ENCODE measurements around the gene OBSCN.

DNA sequence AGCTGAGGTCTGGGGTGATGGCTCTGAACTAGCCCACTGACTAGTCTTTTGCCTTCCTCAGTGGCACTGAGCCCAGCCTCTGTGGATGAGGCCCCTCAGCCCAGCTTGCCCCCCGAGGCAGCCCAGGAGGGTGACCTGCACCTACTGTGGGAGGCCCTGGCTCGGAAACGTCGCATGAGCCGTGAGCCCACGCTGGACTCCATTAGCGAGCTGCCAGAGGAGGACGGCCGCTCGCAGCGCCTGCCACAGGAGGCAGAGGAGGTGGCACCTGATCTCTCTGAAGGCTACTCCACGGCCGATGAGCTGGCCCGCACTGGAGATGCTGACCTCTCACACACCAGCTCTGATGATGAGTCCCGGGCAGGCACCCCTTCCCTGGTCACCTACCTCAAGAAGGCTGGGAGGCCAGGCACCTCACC lies 111.0 kb downstream of the OBSCN start:
- TF ChIP-seq, protein P1, sequence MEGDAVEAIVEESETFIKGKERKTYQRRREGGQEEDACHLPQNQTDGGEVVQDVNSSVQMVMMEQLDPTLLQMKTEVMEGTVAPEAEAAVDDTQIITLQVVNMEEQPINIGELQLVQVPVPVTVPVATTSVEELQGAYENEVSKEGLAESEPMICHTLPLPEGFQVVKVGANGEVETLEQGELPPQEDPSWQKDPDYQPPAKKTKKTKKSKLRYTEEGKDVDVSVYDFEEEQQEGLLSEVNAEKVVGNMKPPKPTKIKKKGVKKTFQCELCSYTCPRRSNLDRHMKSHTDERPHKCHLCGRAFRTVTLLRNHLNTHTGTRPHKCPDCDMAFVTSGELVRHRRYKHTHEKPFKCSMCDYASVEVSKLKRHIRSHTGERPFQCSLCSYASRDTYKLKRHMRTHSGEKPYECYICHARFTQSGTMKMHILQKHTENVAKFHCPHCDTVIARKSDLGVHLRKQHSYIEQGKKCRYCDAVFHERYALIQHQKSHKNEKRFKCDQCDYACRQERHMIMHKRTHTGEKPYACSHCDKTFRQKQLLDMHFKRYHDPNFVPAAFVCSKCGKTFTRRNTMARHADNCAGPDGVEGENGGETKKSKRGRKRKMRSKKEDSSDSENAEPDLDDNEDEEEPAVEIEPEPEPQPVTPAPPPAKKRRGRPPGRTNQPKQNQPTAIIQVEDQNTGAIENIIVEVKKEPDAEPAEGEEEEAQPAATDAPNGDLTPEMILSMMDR (conservative IDR thresholded peaks at IDR 0.05; ENCODE audit: low read depth, low read length) = no peak
- TF ChIP-seq EZH2 (IDR thresholded peaks at IDR 0.05; ENCODE audit: low read length, unreplicated experiment) = no peak
- TF ChIP-seq EZH2phosphoT487 (IDR thresholded peaks at IDR 0.05; ENCODE audit: borderline replicate concordance, low read length) = no peak

All from PC-3 (cell line).